Activated naive CD8-positive, alpha-beta T cell treated with anti-CD3 and anti-CD28 coated beads for 36 hours (primary cell): Measurements from ENCODE around the gene CMKLR1. TPM values are rescaled to one million over a fixed set of nuclear protein-coding genes. Genes with fewer than 3 reads are reported as not detected.

ENCODE experiments used
- DNase-seq: peaks from one replicate; pipeline ENCODE4 v3.0.0; 2021
- H3K27ac Mint-ChIP-seq: one replicate; pipeline ENCODE4 v1.8.0; 2022; ENCODE audit warnings: mild to moderate bottlenecking, moderate library complexity, mixed read lengths
- H3K27me3 Mint-ChIP-seq: one replicate; pipeline ENCODE4 v1.8.0; 2022; ENCODE audit warnings: mild to moderate bottlenecking, mixed read lengths
- H3K36me3 Mint-ChIP-seq: one replicate; pipeline ENCODE4 v1.8.0; 2021; ENCODE audit warnings: mild to moderate bottlenecking, mixed read lengths
- H3K4me1 Mint-ChIP-seq: one replicate; pipeline ENCODE4 v1.8.0; 2021; ENCODE audit warnings: mixed read lengths
- H3K4me3 Mint-ChIP-seq: one replicate; pipeline ENCODE4 v1.8.0; 2022; ENCODE audit warnings: mild to moderate bottlenecking, moderate library complexity, mixed read lengths
- H3K9me3 Mint-ChIP-seq: one replicate; pipeline ENCODE4 v1.8.0; 2022; ENCODE audit warnings: mixed read lengths
- total RNA-seq, 2 experiments: library from RNA; stranded (reverse); gene quantifications; one replicate each; pipeline ENCODE4 v1.2.3, GENCODE V29; 2021

Gene CMKLR1
- total RNA-seq, 2 experiments from 2014 or later, result not detected

DNA sequence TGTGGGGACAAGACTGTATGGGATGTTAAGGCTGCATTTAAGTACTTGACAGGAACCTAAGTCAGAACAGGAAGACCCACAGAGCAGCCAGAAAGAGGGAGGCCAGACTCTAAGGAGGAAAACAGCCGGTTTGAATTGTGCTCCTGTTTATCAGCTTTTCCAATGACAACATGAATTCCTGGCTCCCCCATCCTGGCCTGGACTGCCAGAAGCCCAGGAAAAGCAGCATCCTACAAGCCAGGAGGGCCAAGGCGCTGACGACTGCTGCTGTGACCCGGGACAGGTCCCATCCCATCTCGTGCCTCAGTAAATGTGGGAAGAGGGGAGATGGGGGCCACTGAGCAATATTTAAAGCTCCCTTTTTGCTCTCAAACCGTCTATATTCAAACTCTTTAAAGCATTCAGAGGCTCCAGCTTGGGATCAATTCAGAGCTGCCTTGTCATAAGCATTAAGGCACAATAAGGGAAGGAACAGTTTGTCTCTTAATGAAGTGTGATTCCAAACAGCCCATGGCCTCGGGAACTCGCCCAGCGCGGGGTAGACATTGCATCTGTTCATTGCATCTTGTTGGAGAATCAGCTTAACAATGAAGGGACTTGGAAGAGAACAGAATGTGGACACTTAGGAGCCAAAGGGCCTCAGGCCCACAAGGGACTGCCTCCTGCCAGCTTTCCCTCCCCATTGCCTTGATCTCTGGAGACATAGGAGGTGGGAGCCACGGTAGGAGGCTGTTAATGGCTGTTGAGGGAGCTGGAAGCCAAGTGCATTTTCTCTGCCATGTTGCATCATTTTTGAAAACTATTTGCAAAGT lies 49.6 kb downstream of the CMKLR1 start:
- no peak overlapping the region for H3K27ac Mint-ChIP-seq
- peaks cover 14% of the 10 kb centered on the region for H3K27me3 Mint-ChIP-seq
- H3K4me1 Mint-ChIP-seq, result no peaks in the 10 kb centered on the region
- DNase-seq, result no peak
- H3K36me3 Mint-ChIP-seq, result no peaks in the 10 kb centered on the region
- H3K9me3 Mint-ChIP-seq, result no peaks in the 10 kb centered on the region
- H3K4me3 Mint-ChIP-seq, result no peak overlapping the region

DNA sequence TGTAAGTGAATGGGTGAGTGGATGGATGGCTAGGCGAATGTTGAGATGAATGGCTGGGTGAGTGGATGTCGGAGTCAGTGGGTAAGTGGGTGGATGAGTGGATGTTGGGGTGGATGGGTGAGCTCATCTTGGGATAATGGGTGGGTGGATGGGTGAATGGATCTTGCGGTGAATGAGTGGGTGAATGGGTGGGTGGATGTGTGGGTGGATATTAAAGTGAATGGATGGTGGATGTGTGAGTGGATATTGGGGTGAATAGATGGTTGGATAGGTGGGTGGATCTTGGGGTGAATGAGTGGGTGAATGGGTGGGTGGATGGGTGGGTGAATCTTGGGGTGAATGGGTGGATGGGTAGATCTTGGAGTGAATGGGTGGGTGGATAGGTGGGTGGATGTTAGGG lies 51.9 kb downstream of the CMKLR1 start:
- no peak for DNase-seq
- Mint-ChIP-seq H3K4me1 (no peaks in the 10 kb centered on the region), H3K9me3 (no peaks in the 10 kb centered on the region), H3K36me3 (no peaks in the 10 kb centered on the region), H3K4me3 (no peak overlapping the region), H3K27me3 (peaks cover 24% of the 10 kb centered on the region), H3K27ac (no peak overlapping the region)

DNA sequence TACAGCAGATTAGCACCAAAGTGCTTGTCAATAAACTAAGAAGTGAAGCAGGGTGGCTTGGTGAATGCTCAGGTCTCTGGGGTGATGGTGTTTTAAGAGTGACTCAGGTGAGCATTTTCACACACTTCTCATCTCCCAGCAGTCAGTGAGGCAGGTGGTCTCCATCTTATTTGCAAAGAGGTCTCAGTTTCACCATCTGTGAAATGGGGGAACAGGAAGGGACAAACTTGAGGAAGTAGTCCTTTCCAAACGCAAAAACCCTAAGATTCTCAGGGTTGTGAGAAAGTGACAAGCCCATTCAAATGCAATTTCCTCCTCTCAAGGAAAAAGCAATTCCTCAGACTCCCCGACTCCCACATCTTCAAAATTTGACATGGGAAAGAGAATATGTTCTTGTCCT lies 54.1 kb downstream of the CMKLR1 start:
- no peak overlapping the region for H3K4me3 Mint-ChIP-seq
- no peak overlapping the region for H3K27ac Mint-ChIP-seq
- H3K27me3 Mint-ChIP-seq, result peaks cover 24% of the 10 kb centered on the region
- H3K36me3 Mint-ChIP-seq, result no peaks in the 10 kb centered on the region
- DNase-seq, result no peak
- no peaks in the 10 kb centered on the region for H3K9me3 Mint-ChIP-seq
- no peaks in the 10 kb centered on the region for H3K4me1 Mint-ChIP-seq

DNA sequence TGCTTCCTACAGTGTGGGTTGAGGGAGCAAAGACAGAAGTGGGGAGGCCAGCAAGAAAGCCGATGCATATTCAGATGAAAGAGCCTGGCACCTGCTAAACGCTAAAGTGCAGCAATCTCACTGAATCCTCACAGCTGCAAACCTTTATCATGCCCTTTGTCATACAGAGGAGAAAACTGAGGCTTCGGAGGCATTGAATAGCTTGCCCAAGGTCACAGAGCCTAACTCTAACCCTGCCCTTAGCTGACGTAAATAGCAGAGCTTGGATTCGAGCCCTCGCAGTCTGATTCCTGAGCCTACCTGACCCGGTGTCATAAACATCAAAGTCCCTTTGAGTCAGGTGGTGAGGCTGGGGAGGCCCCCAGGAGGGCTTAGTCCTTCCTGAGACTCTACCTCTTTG lies 54.9 kb downstream of the CMKLR1 start:
- no peak overlapping the region for H3K4me3 Mint-ChIP-seq
- peaks cover 22% of the 10 kb centered on the region for H3K27me3 Mint-ChIP-seq
- H3K27ac Mint-ChIP-seq, result no peak overlapping the region
- no peaks in the 10 kb centered on the region for H3K9me3 Mint-ChIP-seq
- no peaks in the 10 kb centered on the region for H3K4me1 Mint-ChIP-seq
- no peak for DNase-seq
- no peaks in the 10 kb centered on the region for H3K36me3 Mint-ChIP-seq

DNA sequence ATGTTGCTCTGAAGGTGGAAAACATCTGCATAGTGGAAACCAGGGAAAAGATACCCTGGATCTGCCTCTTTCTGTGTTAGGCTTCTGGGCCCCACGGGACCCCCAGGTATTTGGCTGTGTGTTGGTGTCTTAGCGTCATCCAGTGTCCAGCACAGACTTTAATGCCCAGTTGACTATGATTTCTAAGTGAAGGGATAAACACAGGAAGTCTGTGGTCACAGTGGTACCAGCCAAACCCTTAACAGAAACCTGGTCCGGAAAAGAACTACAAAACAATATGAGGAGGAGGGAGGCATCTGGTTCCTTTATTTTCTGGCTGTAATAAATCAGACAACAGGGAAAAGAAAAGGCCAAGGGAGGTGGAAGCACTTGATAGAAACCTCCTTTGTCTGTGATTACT lies 56.4 kb downstream of the CMKLR1 start:
- Mint-ChIP-seq H3K27ac (no peak overlapping the region), H3K27me3 (peaks cover 15% of the 10 kb centered on the region), H3K36me3 (no peaks in the 10 kb centered on the region), H3K4me3 (no peak overlapping the region), H3K9me3 (no peaks in the 10 kb centered on the region), H3K4me1 (no peaks in the 10 kb centered on the region)
- DNase-seq, result no peak

DNA sequence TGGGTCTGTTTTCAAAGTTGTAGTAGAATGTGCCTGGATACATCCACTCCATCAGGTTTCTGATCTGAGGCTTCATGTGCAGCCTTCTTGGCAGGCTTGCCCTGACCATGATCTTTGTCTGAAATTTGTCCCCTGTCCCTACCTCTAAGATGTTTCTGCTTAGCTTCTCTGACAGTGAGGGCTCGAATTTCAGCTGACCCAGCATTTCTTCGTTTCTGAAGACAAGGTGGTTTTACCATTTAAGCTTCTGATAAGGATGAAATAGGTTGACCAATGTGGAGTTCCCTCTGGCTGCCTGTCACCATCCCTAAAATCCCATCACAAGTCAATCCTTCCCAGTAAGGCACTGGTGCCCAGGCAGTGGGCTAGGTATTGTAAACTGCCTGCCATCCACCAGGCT lies 57.0 kb downstream of the CMKLR1 start:
- Mint-ChIP-seq H3K4me3 (no peak overlapping the region), H3K9me3 (no peaks in the 10 kb centered on the region), H3K4me1 (no peaks in the 10 kb centered on the region), H3K36me3 (no peaks in the 10 kb centered on the region), H3K27ac (no peak overlapping the region), H3K27me3 (peaks cover 15% of the 10 kb centered on the region)
- no peak for DNase-seq

DNA sequence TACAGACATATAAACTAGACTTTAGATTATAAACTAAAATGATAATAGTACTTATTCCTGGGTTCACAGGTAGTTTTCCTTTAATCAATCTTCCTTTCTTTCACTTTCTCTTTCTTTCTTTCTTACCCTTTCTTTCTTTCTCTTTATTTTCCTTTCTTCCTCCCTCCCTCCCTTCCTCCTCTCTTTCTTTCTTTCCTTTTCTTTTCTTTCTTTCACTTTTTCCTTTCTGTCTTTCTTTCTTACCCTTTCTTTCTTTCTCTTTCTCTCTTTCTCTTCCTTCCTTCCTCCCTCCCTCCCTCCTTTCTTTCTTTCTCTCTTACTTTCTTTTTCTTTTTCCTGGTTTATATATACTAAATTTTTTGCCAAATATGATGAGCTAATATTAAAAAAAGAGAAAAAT lies 61.5 kb downstream of the CMKLR1 start:
- Mint-ChIP-seq H3K9me3 (no peaks in the 10 kb centered on the region), H3K27me3 (peaks cover 6% of the 10 kb centered on the region), H3K27ac (no peak overlapping the region), H3K4me3 (no peak overlapping the region), H3K4me1 (no peaks in the 10 kb centered on the region), H3K36me3 (no peaks in the 10 kb centered on the region)
- no peak for DNase-seq

DNA sequence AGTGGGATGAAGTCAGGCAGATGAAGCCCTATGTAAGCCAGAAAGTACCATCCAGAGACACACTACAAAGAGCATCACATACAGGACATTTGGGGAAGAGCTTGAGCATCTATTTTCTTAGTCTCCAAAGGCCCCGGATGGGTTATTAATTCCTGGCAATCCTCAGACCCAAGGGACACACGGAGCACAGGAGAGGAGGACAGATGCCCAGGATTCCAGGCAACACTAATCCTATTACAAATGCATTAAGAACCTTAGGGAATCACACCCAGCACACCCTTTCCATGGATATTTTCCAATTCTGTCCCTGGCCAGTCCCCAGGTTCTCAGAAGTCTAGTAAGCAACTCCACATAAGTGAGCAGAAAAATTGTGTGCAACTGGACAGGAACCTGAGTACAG lies 65.9 kb downstream of the CMKLR1 start:
- Mint-ChIP-seq H3K27me3 (peaks cover 8% of the 10 kb centered on the region), H3K4me3 (no peak overlapping the region), H3K9me3 (no peaks in the 10 kb centered on the region), H3K36me3 (no peaks in the 10 kb centered on the region), H3K4me1 (no peaks in the 10 kb centered on the region), H3K27ac (no peak overlapping the region)
- no peak for DNase-seq

DNA sequence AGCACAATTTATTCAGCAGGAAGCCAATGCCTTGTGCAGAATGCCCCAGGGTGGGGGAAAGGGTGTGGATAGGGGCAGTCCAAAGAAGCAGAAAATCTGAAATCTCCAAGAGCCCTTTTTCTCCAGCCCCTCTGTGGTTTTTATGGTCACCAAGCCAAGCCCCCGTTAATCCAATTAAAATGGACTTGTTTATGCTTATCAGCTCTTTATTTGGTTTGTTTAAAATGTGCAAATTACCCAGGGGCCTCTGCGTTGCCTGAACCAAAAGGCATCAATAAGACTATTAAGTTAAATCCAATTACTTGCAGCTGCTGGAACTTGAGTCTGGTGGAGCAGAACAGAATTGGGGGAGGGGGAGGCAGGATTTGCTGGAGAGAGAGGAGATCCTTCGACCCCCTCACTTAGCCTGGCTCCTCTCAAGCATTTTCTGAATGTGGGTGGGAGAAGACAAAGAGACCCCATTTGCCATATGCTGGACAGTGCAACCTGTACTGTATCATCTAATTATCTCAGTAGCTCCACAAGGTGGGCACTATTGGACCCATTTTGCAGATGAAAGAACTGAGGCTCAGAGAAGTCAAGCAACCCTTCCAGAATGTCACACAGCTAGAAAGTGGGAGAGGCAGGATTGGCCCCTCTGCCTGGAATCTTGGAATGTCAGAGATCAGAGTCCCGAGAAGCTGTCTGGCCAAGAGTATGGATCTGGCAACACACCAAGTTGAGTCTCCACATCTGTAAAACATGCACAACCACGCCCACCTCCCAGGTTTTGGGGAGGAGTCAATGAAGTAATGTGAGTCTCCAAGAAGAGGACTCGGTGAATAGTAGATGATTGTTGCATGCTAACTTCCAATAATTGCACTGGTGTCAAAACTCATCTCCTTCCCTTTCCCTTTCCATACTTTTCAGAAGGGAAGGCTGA lies 66.9 kb downstream of the CMKLR1 start:
- Mint-ChIP-seq H3K36me3 (no peaks in the 10 kb centered on the region), H3K4me1 (no peaks in the 10 kb centered on the region), H3K27ac (no peak overlapping the region), H3K9me3 (no peaks in the 10 kb centered on the region), H3K4me3 (no peak overlapping the region), H3K27me3 (peaks cover 12% of the 10 kb centered on the region)
- DNase-seq, result no peak

DNA sequence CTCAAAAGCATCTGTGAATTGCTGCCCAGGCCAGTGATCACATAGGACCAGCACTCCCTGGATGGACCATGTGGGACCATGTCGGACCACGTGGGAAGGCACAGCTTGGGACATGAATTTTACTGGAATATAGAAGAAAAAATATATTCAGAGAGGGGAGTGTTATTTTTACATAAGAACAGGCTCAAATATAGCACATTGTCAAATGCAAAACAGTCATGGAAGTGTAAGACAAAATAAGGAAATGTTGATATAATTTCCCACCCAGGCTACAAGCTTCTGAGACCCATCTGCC lies 68.3 kb downstream of the CMKLR1 start:
- peaks cover 15% of the 10 kb centered on the region for H3K27me3 Mint-ChIP-seq
- no peaks in the 10 kb centered on the region for H3K9me3 Mint-ChIP-seq
- H3K4me3 Mint-ChIP-seq, result no peak overlapping the region
- H3K4me1 Mint-ChIP-seq, result no peaks in the 10 kb centered on the region
- no peaks in the 10 kb centered on the region for H3K36me3 Mint-ChIP-seq
- no peak overlapping the region for H3K27ac Mint-ChIP-seq
- DNase-seq, result no peak

DNA sequence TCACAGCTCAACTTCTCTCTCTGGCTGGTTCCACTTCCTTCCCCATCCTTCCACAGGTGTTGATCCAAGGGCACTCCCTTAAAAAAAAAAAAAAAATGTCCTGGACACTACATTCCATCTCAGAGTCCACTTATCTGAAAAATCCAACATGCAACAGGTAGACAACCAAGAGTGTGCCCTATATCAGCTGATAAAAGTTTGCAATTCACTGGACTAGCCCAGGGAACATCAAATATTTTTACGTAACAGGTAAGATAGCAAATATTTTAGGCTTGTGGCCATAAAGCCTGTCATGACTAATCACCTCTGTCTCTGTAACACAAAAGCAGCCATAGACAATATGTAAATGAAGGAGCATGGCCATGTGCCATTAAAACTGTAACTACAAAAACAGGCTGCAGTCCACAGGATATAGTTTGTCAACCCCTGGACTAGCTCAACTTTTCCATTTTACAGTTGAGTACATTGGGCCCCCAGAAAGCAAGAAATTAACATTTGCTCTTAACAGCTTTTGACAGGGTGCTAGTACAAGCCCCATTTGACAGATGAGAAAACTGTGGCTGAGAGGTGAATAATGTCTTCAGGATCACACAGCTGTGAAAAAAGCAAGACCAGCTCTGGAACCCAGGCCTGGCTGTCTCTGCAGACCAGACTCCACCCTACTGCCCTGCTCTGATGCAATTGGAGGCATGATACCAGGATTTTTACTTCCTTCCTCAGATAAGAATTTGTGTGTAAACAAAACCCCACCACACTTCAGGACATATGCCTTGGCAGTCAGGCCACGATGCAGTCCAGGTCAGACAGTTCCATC lies 68.9 kb downstream of the CMKLR1 start:
- H3K9me3 Mint-ChIP-seq, result no peaks in the 10 kb centered on the region
- H3K4me1 Mint-ChIP-seq, result no peaks in the 10 kb centered on the region
- H3K27ac Mint-ChIP-seq, result no peak overlapping the region
- DNase-seq, result no peak
- peaks cover 15% of the 10 kb centered on the region for H3K27me3 Mint-ChIP-seq
- H3K4me3 Mint-ChIP-seq, result no peak overlapping the region
- no peaks in the 10 kb centered on the region for H3K36me3 Mint-ChIP-seq

DNA sequence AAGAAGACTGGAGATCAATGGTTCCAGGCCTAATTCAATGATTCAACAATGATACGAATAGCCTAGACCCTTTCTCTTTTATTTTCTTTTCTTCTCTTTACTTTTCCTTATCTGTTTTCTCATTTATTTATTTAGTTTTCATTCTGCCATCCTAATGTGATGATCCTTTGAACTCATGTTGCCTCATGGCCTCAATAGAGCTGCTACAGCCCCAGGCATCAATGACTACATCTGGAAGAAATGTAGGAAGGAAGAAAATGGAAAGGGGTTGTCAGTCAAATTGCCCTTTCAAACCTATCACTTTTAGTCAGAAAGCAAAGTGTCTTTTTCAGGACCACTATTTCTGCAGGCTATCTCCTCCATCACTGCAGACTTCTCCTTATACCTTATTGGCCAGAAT lies 69.9 kb downstream of the CMKLR1 start:
- H3K9me3 Mint-ChIP-seq, result no peaks in the 10 kb centered on the region
- H3K36me3 Mint-ChIP-seq, result no peaks in the 10 kb centered on the region
- H3K27ac Mint-ChIP-seq, result no peak overlapping the region
- no peak overlapping the region for H3K4me3 Mint-ChIP-seq
- no peaks in the 10 kb centered on the region for H3K4me1 Mint-ChIP-seq
- peaks cover 15% of the 10 kb centered on the region for H3K27me3 Mint-ChIP-seq
- DNase-seq, result no peak

DNA sequence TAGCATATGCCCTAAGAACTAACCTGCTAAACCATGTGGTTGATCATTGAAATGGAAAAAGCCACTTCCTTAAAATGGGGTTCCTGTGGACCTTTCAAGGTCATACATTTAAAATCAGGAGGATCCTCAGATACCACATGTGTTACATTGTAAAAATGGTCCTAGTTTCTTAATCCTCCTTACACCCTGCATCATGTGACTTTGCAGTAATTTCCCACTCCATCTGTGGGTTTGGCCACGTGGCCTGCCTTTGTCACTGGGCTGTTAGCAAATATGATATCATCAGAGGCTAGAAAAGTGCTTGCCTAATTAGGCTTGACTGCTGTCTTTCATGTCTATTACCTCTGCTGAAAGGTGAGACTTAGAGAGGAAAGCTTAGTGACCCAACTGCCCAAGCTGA lies 70.7 kb downstream of the CMKLR1 start:
- Mint-ChIP-seq H3K9me3 (no peaks in the 10 kb centered on the region), H3K4me1 (no peaks in the 10 kb centered on the region), H3K4me3 (no peak overlapping the region), H3K27ac (no peak overlapping the region), H3K36me3 (no peaks in the 10 kb centered on the region), H3K27me3 (peaks cover 14% of the 10 kb centered on the region)
- DNase-seq, result no peak

DNA sequence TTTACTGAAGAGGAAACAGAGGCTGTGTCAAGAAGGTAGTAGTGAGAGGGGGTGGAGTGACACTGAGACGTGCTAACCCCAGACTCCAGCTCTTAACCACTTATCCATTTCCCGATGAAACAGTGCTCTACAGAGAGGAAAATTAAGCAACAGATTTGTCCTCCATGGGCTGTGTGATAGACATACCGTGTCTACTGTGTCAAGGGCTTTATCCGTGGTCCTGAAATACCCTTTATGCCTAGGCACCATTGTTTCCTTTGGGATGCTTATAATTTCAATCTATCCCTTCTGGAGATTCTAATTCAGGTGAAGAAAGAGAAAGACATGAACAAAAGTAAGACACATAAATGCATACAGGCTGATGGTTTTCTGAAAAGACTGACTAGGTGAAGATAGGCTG lies 71.7 kb downstream of the CMKLR1 start:
- H3K27ac Mint-ChIP-seq, result no peak overlapping the region
- H3K27me3 Mint-ChIP-seq, result peaks cover 15% of the 10 kb centered on the region
- no peaks in the 10 kb centered on the region for H3K36me3 Mint-ChIP-seq
- no peak overlapping the region for H3K4me3 Mint-ChIP-seq
- no peak for DNase-seq
- H3K9me3 Mint-ChIP-seq, result no peaks in the 10 kb centered on the region
- no peaks in the 10 kb centered on the region for H3K4me1 Mint-ChIP-seq

DNA sequence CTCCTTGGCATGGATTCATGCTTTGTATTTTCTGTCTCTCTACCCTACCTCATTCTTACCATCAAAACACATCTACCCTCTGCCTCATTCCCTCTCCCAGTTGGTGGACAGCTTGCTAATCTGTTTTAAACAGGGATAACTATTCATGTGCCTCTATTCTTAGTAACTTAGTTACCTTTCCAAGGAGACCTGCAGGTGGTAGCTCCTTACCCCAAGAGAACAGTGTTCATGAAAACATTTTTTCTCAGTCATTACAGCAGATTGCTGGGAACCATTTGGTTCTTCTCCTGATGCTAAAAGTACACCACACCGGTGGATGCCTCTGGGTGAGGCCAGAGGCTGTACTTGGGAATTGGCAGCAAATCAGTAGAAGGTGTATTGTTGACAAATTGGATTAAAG lies 73.0 kb downstream of the CMKLR1 start:
- H3K4me1 Mint-ChIP-seq, result no peaks in the 10 kb centered on the region
- H3K4me3 Mint-ChIP-seq, result no peak overlapping the region
- no peak for DNase-seq
- peaks cover 3% of the 10 kb centered on the region for H3K9me3 Mint-ChIP-seq
- no peak overlapping the region for H3K27ac Mint-ChIP-seq
- H3K36me3 Mint-ChIP-seq, result no peaks in the 10 kb centered on the region
- peaks cover 15% of the 10 kb centered on the region for H3K27me3 Mint-ChIP-seq
